ENCODE data around the gene ARMC10.
A peak's percentile ranks its signal among the peaks of the same experiment; 100 is the strongest.
"Not testable (repeated sequence)": the region's sequence is repeated elsewhere in the genome, so short reads cannot be mapped to it uniquely, and the experiment has no call there.

Gene ARMC10

DNA sequence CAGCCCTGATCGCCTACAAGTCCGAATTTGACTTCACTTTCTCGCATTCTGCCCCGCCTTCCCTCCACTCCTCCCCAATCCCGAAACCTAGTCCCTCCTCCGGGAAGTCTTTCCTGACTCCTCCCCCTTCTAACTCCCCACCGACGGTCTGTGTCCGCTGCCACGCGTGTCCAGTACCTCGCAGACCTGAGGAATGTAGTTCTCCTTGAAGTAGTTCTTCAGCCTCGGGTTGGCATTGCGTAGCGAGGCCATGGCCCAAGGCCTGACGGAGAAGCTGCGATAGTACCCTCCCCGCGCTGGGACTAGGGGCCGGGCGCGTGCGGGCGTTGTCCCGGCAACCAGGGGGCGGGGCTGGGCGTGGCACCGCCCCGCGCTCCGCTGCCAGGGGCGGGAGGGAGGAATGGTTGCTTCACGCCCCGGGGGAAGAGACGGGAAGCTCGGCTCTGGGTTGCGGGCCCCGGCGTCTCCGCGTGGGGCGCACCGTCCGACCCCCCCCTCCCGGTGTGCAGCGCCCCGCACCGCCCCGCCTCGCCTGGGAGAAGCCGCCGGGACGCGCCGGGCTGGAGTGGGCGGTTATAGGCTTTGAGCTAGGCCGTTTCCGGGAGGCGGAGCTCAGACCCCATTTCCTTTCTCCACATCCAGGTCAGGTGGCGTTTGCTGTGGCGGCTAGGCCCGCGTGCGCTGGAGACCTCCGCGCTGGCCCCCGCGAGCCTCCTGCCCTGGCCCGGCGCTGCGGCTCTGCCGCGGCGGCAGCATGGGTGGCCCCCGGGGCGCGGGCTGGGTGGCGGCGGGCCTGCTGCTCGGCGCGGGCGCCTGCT is at the start of gene ARMC10, which contains the start of gene FBXL13:
Gene ARMC10, plus strand, starts transcription at position 622 of the 818 bp plus-strand sequence. Its CDS starts 133 bp downstream, at position 755.
Gene FBXL13, minus strand, starts transcription at position 278 of the 818 bp plus-strand sequence.
- TF ChIP-seq, protein P1, sequence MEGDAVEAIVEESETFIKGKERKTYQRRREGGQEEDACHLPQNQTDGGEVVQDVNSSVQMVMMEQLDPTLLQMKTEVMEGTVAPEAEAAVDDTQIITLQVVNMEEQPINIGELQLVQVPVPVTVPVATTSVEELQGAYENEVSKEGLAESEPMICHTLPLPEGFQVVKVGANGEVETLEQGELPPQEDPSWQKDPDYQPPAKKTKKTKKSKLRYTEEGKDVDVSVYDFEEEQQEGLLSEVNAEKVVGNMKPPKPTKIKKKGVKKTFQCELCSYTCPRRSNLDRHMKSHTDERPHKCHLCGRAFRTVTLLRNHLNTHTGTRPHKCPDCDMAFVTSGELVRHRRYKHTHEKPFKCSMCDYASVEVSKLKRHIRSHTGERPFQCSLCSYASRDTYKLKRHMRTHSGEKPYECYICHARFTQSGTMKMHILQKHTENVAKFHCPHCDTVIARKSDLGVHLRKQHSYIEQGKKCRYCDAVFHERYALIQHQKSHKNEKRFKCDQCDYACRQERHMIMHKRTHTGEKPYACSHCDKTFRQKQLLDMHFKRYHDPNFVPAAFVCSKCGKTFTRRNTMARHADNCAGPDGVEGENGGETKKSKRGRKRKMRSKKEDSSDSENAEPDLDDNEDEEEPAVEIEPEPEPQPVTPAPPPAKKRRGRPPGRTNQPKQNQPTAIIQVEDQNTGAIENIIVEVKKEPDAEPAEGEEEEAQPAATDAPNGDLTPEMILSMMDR (IDR thresholded peaks at IDR 0.05; ENCODE audit: low read depth, low read length, missing control alignments): peak; percentile 12
- peak; percentile 80 for DNase-seq (ENCODE audit: low read depth)
- peak within 1 kb of the TSS; percentile 95 for H3K4me3 ChIP-seq (ENCODE audit: low read depth, low read length)

- no peak overlapping the region for H3K4me3 ChIP-seq (ENCODE audit: low read depth, low read length)
- DNase-seq (ENCODE audit: low read depth): no peak
- TF ChIP-seq, protein P1 (IDR thresholded peaks at IDR 0.05; ENCODE audit: low read depth, low read length, missing control alignments): no peak
Measured at GRCh38 chr7:103025341-103025740, 49.6 kb upstream of the ARMC10 start.

- no peak overlapping the region for H3K4me3 ChIP-seq (ENCODE audit: low read depth, low read length)
- no peak for DNase-seq (ENCODE audit: low read depth)
- TF ChIP-seq, protein P1 (IDR thresholded peaks at IDR 0.05; ENCODE audit: low read depth, low read length, missing control alignments): no peak
Measured at GRCh38 chr7:103031024-103031423, 43.9 kb upstream of the ARMC10 start.

DNA sequence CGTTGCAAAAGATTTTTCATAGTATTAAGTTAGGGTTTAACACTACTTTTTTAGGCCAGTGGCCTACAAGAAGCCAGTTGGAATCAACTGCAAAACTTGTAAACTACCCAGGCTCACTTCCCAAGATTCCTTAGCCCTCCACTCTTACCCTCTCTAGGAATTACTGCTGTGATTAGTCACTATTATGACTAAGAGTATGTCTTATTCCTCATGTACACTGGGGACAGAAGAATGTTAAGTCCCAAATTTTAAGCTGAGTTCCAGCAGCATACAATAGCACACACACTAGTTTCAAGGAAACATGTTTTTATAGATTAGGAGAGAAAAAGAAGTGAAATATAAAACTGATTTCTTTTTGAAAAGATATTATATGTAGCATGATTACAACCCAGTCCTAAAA is 43.2 kb upstream of the ARMC10 start:
- no peak overlapping the region for H3K4me3 ChIP-seq (ENCODE audit: low read depth, low read length)
- TF ChIP-seq, protein P1 (IDR thresholded peaks at IDR 0.05; ENCODE audit: low read depth, low read length, missing control alignments): no peak
- no peak for DNase-seq (ENCODE audit: low read depth)

DNA sequence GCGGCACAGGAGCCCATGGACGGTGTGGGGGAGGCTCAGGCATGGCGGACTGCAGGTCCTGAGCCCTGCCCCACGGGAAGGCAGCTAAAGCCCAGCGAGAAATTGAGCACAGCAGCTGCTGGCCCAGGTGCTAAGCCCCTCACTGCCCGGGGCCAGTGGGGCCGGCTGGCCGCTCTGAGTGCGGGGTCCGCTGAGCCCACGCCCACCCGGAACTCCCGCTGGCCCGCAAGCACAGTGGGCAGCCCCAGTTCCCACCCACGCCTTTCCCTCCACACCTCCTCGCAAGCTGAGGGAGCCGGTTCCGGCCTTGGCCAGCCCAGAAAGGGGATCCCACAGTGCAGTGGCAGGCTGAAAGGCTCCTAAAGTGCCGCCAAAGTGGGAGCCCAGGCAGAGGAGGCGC is 40.6 kb upstream of the ARMC10 start:
- DNase-seq (ENCODE audit: low read depth); H3K4me3 ChIP-seq (ENCODE audit: low read depth, low read length): not testable (repeated sequence)

DNA sequence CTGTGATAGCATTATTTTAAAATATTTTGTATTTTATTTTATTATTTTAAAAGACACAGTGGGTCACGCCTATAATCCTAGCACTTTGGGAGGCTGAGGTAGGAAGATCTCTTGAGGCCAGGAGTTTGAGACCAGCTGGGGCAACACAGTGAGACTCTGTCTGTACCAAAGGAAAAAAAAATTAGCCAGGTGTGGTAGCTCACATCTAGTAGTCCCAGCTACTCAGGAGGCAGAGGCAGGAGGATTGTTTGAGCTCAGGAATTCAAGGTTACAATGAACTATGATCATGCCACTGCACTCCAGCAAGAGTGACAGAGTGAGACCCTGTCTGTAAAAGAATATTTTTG is 37.5 kb upstream of the ARMC10 start:
- no peak for DNase-seq (ENCODE audit: low read depth)

GRCh38 chr7:103037823-103038739 is 36.9 kb upstream of the ARMC10 start:
- H3K4me3 ChIP-seq (ENCODE audit: low read depth, low read length); DNase-seq (ENCODE audit: low read depth): not testable (repeated sequence)

More for the DNA sequence above, 37.5 kb upstream of the ARMC10 start:
- TF ChIP-seq, protein P1 (IDR thresholded peaks at IDR 0.05; ENCODE audit: low read depth, low read length, missing control alignments): no peak
- no peak overlapping the region for H3K4me3 ChIP-seq (ENCODE audit: low read depth, low read length)

GRCh38 chr7:103041815-103042214 is 33.1 kb upstream of the ARMC10 start:
- not testable (repeated sequence) for DNase-seq (ENCODE audit: low read depth); H3K4me3 ChIP-seq (ENCODE audit: low read depth, low read length)
